Measurements from ENCODE around the gene PPP2R3A.
"Not testable (repeated sequence)": the region's sequence is repeated elsewhere in the genome, so short reads cannot be mapped to it uniquely, and the experiment has no call there.

PPP2R3A gene

GRCh38 chr3:136120373-136121348 is 155.1 kb downstream of the PPP2R3A start:
- Histone ChIP-seq H3K27ac (no peak overlapping the region), H3K4me3 (no peak overlapping the region)
- no peak for TF ChIP-seq CTCF (IDR thresholded peaks at IDR 0.05)
- DNase-seq (ENCODE audit: low spot score), result no peak

GRCh38 chr3:136122006-136122405 is 156.5 kb downstream of the PPP2R3A start:
- H3K27ac ChIP-seq, result no peak overlapping the region
- no peak for TF ChIP-seq CTCF (IDR thresholded peaks at IDR 0.05)
- no peak for DNase-seq (ENCODE audit: low spot score)
- H3K4me3 ChIP-seq, result no peak overlapping the region

GRCh38 chr3:136131647-136132046 is 166.1 kb downstream of the PPP2R3A start:
- DNase-seq (ENCODE audit: low spot score); H3K27ac ChIP-seq; H3K4me3 ChIP-seq: not testable (repeated sequence)

- no peak for TF ChIP-seq CTCF (IDR thresholded peaks at IDR 0.05)
- Histone ChIP-seq H3K4me3 (no peak overlapping the region), H3K27ac (no peak overlapping the region)
- DNase-seq (ENCODE audit: low spot score), result no peak
Observed at GRCh38 chr3:136134091-136134490, 168.6 kb downstream of the PPP2R3A start.

GRCh38 chr3:136135039-136135802 is 169.7 kb downstream of the PPP2R3A start:
- DNase-seq (ENCODE audit: low spot score), result no peak
- Histone ChIP-seq H3K27ac (no peak overlapping the region), H3K4me3 (no peak overlapping the region)
- TF ChIP-seq CTCF (IDR thresholded peaks at IDR 0.05), result no peak

GRCh38 chr3:136136454-136136853 is 170.9 kb downstream of the PPP2R3A start:
- Histone ChIP-seq H3K4me3 (no peak overlapping the region), H3K27ac (no peak overlapping the region)
- no peak for DNase-seq (ENCODE audit: low spot score)
- TF ChIP-seq CTCF (IDR thresholded peaks at IDR 0.05), result no peak

GRCh38 chr3:136141291-136141785 is 175.8 kb downstream of the PPP2R3A start:
- no peak overlapping the region for H3K27ac ChIP-seq
- no peak for DNase-seq (ENCODE audit: low spot score)
- TF ChIP-seq CTCF (IDR thresholded peaks at IDR 0.05), result no peak

More at GRCh38 chr3:136141291-136141785, 175.8 kb downstream of the PPP2R3A start:
- no peak overlapping the region for H3K4me3 ChIP-seq
